Astrocyte (in vitro differentiated cells and primary cell): ENCODE data around the gene STT3B.

Experiments used
- EZH2 ChIP-seq: IDR thresholded peaks from 2 replicates; pipeline ENCODE4 v1.6.1; 2012; ENCODE audit warnings: mild to moderate bottlenecking, low read length, inconsistent platforms; ENCODE audit not compliant: insufficient read depth
- TF ChIP-seq, protein P1 (sequence below): IDR thresholded peaks from 2 replicates; pipeline ENCODE4 v1.5.1; 2011; ENCODE audit warnings: low read depth, mild to moderate bottlenecking, inconsistent platforms, low read length, moderate library complexity; ENCODE audit not compliant: insufficient read depth

GRCh38 chr3:31654998-31655397 is 122.3 kb downstream of the STT3B start:
- TF ChIP-seq, protein P1, sequence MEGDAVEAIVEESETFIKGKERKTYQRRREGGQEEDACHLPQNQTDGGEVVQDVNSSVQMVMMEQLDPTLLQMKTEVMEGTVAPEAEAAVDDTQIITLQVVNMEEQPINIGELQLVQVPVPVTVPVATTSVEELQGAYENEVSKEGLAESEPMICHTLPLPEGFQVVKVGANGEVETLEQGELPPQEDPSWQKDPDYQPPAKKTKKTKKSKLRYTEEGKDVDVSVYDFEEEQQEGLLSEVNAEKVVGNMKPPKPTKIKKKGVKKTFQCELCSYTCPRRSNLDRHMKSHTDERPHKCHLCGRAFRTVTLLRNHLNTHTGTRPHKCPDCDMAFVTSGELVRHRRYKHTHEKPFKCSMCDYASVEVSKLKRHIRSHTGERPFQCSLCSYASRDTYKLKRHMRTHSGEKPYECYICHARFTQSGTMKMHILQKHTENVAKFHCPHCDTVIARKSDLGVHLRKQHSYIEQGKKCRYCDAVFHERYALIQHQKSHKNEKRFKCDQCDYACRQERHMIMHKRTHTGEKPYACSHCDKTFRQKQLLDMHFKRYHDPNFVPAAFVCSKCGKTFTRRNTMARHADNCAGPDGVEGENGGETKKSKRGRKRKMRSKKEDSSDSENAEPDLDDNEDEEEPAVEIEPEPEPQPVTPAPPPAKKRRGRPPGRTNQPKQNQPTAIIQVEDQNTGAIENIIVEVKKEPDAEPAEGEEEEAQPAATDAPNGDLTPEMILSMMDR: no peak
- TF ChIP-seq EZH2: no peak
